ENCODE measurements around the gene KLHL1.
"Not testable (repeated sequence)": the region's sequence is repeated elsewhere in the genome, so short reads cannot be mapped to it uniquely, and the experiment has no call there.

Gene KLHL1

DNA sequence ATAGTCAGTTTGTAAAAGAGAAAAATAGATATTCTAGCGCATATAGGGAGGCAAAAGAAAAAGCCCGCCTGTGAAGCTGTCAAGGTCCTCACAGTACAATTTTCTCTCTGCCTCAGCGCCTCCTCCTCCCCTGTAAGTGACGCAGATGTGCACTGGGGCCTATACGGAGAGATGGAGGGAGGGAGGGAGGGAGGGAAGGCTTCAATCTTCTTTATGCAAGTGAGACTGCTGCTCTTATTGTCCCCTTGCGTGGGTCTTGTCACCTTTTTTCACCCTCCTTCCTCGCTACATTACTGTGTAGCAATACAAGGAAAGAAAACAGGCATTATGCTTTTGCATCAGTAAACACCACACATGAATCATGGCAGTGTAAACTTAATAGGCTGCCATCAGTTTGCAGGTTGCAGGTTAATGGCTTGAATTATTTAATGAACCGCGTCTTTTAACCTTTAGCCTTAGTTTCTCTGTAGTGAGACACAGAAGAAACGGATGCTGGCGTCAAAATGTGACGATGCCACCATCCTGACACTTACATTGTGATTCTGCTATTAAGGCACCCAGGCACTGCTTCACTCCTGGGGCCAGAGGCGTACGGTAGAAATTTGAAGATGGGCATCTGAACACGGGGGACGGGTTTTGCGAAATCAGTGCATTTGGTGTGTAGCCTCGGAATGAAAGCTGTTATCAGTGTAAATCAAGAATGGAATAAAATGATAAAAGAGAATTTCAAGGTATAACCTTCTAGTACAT, at the start of gene KLHL1:
TSS of gene KLHL1 (minus strand) at position 97 of the 750 bp plus-strand sequence. CDS start 753 bp downstream, outside the sequence.
- peak; percentile 8 for DNase-seq (ENCODE audit: low spot score)

- DNase-seq (ENCODE audit: low spot score), result not testable (repeated sequence)
Measured at GRCh38 chr13:70142658-70143057, 34.4 kb upstream of the KLHL1 start.

- no peak for DNase-seq (ENCODE audit: low spot score)
Measured at GRCh38 chr13:70128098-70128497, 19.8 kb upstream of the KLHL1 start.

- DNase-seq (ENCODE audit: low spot score), result peak; percentile 3
Measured at GRCh38 chr13:70125693-70126092, 17.4 kb upstream of the KLHL1 start.

- DNase-seq (ENCODE audit: low spot score), result no peak
Measured at GRCh38 chr13:70117338-70117905, 9.2 kb upstream of the KLHL1 start.

- peak; percentile 22 for DNase-seq (ENCODE audit: low spot score)
Measured at GRCh38 chr13:70107498-70108281, 562 bp downstream of the KLHL1 start, which contains the start of gene ATXN8OS. ATXN8OS (plus strand) TSS chr13:70107826.

DNA sequence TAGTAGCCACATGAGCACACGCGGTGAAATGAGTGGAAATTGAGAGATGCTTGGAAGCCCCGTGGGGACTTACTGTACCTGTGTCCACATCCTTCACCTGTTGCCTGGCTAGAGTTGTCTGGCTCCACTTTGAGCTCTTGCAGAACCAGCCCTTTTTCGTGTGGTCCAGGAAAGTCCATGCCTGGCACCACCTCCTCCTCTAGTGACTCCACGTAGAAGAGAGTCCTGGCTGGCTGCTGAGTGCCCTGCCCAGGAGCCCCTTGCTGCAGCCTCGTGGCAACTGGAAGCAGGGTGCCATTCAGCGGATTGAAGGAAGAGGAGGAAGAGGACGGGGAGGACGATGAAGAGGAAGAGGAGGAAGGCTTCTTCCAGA, 1.1 kb downstream of the KLHL1 start:
- DNase-seq (ENCODE audit: low spot score), result no peak

- DNase-seq (ENCODE audit: low spot score), result no peak
Measured at GRCh38 chr13:70104481-70104880, 3.8 kb downstream of the KLHL1 start.

DNA sequence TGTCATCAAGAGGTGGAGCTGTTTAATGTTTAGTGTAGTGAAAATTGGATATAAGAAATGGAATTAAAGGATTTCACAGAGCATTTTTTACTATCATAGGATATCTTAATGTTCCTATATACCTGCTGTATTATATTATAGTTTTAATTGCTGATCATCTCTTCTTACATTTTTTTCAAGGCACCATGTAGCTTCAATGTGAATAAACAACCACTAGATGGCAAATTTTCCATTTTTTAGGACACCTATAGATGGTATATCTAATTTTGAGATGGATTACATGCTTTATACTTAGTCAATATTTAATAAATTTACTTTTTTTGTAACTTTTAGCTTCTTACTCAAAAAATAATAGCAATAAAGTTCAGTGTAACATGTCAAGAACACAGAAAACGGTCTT, 9.6 kb downstream of the KLHL1 start:
- DNase-seq (ENCODE audit: low spot score), result no peak

DNA sequence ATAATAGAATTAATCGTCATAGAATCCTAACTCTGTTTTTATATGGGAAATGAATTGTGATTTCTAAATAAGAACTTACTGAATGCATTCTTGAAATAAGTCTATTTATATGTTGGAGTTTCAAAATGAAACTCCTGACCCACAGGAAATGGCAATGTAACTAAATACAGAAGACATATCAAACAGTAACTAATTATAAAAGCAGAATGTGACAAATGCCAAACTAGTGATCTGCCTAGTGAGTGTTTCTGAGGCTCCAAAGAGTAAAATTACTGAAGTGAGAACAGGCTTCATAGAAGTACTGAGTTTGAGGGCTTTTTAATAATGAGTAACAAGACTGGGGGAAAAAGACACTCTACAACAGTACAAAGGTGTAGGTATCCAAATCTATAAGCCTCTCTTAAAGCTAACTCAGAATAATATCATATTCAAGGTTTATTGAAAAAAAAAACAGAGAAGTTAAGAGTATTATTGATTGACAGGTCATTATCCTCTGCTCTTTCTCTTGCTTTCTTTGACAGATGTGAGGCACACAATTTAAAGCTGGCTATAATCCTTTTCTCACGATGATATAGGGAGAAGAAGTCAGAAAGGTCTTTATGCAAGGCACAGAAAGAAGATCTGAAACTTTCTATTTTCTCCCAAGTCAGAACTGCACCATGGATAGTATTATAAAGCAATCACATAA, 18.1 kb downstream of the KLHL1 start:
- no peak for DNase-seq (ENCODE audit: low spot score)

- DNase-seq (ENCODE audit: low spot score), result peak; percentile 19
Measured at GRCh38 chr13:70088926-70089325, 19.3 kb downstream of the KLHL1 start.

GRCh38 chr13:70087247-70087646, 21.0 kb downstream of the KLHL1 start:
- no peak for DNase-seq (ENCODE audit: low spot score)

DNA sequence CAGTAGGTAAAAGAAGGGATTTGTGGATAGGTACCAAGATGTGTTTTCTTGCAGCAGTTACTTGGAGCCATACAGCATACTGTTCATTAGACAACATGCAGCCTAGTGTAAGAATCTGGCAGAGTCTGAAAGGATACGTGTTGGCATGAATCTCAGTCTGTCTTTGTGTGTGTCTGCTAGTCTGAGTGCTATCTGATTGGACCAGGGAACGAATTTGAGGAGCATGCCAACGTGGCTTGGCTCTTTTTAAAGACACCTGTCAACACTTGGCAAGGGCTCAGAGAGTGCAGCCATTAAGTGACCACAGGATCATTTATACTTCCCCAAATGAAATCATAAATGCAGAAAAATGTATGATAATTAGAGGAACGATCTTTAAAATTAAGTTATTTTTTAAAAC, 28.2 kb downstream of the KLHL1 start:
- DNase-seq (ENCODE audit: low spot score), result peak; percentile 5

GRCh38 chr13:70054572-70054971, 53.7 kb downstream of the KLHL1 start:
- DNase-seq (ENCODE audit: low spot score), result no peak

- no peak for DNase-seq (ENCODE audit: low spot score)
Measured at GRCh38 chr13:70051531-70051930, 56.7 kb downstream of the KLHL1 start.

DNA sequence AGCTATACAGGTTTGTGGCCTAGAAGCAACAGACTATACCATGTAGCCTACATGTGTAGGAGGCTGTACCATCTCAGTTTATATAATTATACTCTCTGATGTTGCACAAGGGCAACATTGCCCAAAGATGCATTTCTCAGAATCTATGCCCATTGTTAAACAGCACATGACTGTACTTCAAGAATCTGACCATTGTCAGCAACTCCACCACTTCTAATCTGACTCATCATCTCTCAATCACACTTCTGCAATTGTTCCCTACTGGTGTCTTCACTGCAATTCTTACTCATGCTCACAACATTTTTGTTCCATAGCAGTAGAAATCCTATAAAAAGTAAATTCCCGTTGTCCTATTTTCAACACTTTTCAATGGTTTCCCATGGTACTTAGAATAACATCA, 64.6 kb downstream of the KLHL1 start:
- DNase-seq (ENCODE audit: low spot score), result no peak

GRCh38 chr13:70042193-70042592, 66.1 kb downstream of the KLHL1 start:
- no peak for DNase-seq (ENCODE audit: low spot score)

DNA sequence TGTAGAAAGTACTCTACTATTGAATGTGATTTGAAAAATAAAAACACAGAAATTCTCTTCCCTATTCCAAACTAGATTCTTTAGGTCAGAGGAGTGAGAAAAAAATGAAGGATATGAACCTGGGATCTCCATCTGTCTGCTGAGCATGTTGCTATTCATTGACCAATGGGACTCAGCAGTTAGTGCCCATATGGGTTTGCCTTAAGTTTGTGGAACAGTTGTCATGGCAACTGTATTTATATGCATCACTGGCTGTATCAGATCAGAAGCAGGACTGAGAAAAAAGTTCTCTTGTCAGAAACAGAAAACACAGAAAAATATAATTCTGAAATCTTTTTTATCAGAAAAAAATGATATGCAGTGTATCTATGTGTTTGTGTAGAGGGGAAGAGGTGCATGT, 74.0 kb downstream of the KLHL1 start:
- DNase-seq (ENCODE audit: low spot score), result no peak

DNA sequence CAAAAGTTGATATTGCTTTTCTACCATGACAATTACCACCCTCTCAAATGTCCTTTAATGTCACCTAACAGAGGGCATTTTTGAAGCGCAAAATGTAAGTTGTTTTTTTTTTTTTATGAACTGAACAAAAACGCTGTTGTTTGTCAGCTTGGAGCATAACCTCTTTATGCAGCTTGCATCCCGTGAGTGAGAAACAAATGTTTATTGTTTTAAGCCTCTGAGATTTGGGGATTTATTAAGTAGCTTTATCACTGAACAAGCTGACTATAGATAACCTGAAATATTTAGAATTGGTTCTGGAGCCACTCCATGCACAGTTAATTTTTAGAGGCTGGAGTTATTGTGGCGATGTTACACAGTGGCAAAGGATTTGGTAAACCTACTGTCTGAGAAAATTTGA, 80.7 kb downstream of the KLHL1 start:
- DNase-seq (ENCODE audit: low spot score), result no peak

DNA sequence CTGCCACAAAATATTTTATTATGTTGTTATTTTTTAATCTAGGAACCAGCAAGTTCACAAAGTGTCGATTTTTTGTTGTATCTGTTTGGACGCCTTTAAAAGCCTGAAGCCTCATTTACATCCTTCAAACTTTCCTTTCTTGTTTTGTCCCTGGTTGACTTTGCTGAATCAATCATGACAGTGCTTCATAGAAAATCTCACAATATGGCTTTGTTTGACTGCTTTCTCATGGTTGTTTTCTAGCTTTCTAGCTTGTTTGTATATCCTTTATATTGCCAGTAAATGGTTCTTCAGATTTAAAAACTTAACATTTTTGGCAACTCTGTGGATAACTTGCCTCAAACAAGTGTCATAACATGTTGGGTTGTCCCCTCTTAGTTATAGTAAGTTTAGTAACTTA, 84.7 kb downstream of the KLHL1 start:
- no peak for DNase-seq (ENCODE audit: low spot score)

- no peak for DNase-seq (ENCODE audit: low spot score)
Measured at GRCh38 chr13:70022646-70023045, 85.6 kb downstream of the KLHL1 start.

DNA sequence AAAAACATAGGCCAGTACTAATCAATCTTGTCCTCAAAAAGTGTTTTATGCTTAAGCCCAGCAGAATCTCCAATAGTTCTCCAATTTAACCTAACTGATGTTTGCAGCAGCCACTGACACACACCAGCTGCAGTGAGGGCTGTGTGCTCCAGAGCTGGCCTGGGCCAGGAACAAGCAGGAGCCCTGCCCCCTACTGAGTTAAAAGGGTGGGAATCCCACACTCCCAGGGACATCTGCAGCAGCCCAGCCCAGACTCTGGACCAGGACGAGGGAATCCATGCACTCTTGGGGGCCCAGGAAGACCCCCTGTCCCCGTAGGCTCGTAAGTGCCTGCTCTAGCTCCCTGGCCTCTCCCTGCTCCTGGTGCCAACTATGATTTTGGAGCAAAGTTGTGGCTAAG, 92.1 kb downstream of the KLHL1 start:
- no peak for DNase-seq (ENCODE audit: low spot score)

Data from iPS-NIHi11 (cell line).